Stimulated activated naive CD8-positive, alpha-beta T cell treated with anti-CD3 and anti-CD28 coated beads, Interleukin-15, Interleukin-2, amounts not matched to agents 100 U/mL and 50 U/mL, for 24 hours (primary cell): Measurements from ENCODE around the gene ZNF471.

Experiments
- ATAC-seq: fragments of 150-1000 bp; cut with Tn5 transposase; one replicate; pipeline ENCODE4 v1.10.0; 2021
- DNase-seq: peaks from one replicate; pipeline ENCODE4 v3.0.0; 2021

ZNF471 gene

GRCh38 chr19:56507446-56508289 lies at the start of gene ZNF471:
ZNF471 (plus strand) TSS chr19:56507855; CDS start chr19:56511572, 3,717 bp downstream.
- DNase-seq (peak; percentile 84), ATAC-seq (peak; percentile 98)

GRCh38 chr19:56474308-56474707 lies 33.3 kb upstream of the ZNF471 start:
- ATAC-seq (no peak), DNase-seq (no peak)

DNA sequence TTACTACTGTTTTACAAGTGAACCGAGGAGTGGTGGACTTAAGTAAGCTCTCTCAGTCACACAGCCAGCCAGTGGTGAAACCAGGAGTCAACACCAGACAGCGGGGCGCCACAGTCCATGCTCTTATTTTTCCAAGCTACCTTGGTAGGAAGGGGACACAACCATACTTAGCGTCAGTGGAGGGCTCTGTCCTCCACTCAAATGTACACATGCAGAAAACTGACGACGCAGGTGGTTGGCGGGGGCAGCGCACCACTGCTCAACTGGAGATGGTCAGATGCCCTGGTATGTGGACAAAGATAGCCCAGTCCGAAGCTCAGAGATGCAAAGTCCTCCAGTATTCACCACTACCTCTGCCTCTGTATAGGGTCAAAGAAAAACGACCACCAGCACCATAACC lies 31.6 kb upstream of the ZNF471 start:
- DNase-seq = no peak
- ATAC-seq = no peak

DNA sequence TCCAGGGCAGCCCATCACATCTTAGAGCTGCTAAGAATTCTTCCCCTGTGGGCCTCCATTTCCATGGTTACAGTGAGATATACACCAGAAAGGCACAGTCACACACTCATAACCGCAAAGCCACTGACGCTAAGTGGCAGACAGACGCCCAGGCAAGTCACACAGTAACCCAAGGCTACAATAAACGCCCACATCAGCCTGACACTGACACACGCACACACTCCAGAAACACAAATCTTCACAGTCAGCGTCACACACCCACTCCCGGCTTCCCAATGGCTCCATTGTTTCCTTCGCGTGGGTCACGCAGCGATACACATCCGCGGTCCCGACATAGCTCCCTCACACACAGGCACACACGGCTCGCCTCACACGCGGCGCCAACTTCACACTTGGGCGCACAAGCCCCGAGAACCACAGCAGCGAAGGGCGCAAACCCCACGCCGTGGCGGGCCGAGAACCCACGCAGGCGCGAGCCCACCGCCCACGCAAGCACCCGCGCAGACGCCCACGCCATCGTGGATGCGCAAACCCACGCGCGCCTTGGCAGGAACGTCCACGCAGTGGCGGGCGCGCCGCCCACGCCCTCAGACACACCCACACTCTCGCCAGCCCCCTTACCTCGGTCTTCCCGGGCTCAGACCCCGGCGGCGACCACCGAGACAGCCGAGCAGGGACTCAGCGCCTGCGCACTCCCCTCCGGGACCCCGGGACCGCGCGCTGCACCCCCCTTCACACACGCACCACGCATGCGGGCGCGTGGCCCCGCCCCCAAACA lies 30.8 kb upstream of the ZNF471 start, which contains the start of gene ZNF667:
Gene ZNF667 (minus strand): TSS at position 695 of the 778 bp plus-strand sequence. CDS start 14,975 bp downstream, outside the sequence.
- DNase-seq = peak; percentile 20
- ATAC-seq = peak; percentile 37

GRCh38 chr19:56477429-56478338 lies 30.0 kb upstream of the ZNF471 start:
- ATAC-seq (peak; percentile 77), DNase-seq (peak; percentile 73)

GRCh38 chr19:56491399-56491798 lies 16.3 kb upstream of the ZNF471 start:
- no peak for DNase-seq
- no peak for ATAC-seq

DNA sequence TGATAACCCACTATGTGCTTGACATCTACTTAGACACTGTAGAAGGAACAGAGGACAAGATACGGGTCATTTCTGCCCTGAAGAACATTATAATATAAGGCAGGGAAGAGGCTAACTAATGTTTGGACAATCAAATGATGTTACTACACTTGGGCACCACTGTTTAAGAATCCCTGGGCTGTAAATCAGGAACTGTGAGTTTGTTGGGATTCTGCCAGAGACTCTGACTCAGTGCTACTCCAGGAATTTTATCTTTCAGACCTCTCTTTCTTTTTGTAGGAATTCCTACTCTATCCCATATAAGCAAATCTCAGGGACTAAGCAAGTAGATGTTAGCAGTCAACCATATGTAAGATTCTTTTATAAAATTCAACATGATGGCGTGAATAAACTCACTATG lies 3.1 kb upstream of the ZNF471 start:
- no peak for ATAC-seq
- DNase-seq = no peak

GRCh38 chr19:56508290-56508778 lies 679 bp downstream of the ZNF471 start:
- no peak for DNase-seq
- no peak for ATAC-seq

DNA sequence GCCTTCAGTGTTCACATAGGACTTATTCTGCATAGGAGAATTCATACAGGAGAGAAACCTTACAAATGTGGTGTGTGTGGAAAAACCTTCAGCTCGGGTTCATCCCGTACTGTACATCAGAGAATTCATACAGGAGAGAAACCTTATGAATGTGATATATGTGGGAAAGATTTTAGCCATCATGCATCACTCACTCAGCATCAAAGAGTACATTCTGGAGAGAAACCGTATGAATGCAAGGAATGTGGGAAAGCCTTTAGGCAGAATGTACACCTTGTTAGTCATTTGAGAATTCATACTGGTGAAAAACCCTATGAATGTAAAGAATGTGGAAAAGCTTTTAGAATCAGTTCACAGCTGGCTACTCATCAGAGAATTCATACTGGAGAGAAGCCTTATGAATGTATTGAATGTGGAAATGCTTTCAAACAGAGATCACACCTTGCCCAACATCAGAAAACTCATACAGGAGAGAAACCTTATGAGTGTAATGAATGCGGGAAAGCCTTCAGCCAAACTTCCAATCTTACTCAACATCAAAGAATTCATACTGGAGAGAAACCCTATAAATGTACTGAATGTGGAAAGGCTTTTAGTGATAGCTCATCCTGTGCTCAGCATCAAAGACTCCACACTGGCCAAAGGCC lies 17.7 kb downstream of the ZNF471 start:
- DNase-seq = no peak
- ATAC-seq = no peak

GRCh38 chr19:56537442-56537841 lies 29.8 kb downstream of the ZNF471 start:
- DNase-seq (no peak), ATAC-seq (no peak)

GRCh38 chr19:56538254-56538760 lies 30.7 kb downstream of the ZNF471 start:
- ATAC-seq (peak; percentile 94), DNase-seq (peak; percentile 90)

GRCh38 chr19:56538761-56539263 lies 31.2 kb downstream of the ZNF471 start, which contains the start of gene ZFP28:
ZFP28 (plus strand) TSS chr19:56538948; CDS start chr19:56539019, 71 bp downstream.
- peak; percentile 76 for ATAC-seq
- peak; percentile 76 for DNase-seq

DNA sequence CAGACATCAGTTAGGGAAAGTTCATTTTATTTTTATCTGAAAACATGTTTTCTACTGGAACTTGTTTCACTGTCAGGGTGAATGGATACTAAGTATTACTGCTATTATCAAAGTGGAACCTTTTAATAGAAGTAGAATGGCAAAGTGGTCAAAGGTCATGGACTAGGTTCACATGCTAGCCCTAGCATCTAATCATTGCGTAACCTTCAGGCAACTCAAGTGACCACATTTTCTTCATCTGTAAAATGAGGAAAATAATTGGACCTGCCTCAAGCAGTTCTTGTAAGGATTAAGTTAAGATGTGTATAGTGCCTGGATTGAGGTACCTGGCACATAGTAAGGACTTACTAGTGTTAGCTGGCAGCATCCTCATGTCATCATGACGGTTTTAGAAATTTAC lies 36.1 kb downstream of the ZNF471 start:
- ATAC-seq = no peak
- DNase-seq = no peak

- ATAC-seq (no peak), DNase-seq (no peak)
These were observed 39.9 kb downstream of the ZNF471 start for GRCh38 chr19:56547535-56547934.

GRCh38 chr19:56554272-56554869 lies 46.7 kb downstream of the ZNF471 start:
- no peak for DNase-seq
- ATAC-seq = no peak

DNA sequence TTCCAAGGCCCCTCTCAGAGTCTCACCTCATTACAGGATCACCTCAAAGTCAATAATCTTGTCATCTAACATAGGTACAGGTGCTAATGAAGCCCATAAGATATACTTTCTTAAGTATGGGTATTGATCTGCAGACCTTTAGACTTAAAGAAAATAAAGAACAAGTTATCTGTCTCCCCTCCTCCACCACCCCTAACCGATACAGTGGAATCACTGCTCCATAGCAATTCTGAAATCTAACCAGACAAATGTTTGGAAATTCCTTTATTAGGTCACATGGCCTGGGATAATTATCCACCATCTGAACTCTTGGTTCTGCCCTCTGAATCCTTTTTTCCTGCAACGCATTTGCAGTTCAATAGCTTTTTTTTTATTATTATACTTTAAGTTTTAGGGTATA lies 55.1 kb downstream of the ZNF471 start:
- no peak for ATAC-seq
- DNase-seq = no peak

GRCh38 chr19:56566904-56567273 lies 59.2 kb downstream of the ZNF471 start:
- ATAC-seq (peak; percentile 50), DNase-seq (peak; percentile 68)

GRCh38 chr19:56567274-56568120 lies 59.8 kb downstream of the ZNF471 start, which contains the start of gene ZNF470:
ZNF470 (plus strand) TSS chr19:56567468; CDS start chr19:56570312, 2,844 bp downstream.
- peak; percentile 99 for ATAC-seq
- peak; percentile 92 for DNase-seq

DNA sequence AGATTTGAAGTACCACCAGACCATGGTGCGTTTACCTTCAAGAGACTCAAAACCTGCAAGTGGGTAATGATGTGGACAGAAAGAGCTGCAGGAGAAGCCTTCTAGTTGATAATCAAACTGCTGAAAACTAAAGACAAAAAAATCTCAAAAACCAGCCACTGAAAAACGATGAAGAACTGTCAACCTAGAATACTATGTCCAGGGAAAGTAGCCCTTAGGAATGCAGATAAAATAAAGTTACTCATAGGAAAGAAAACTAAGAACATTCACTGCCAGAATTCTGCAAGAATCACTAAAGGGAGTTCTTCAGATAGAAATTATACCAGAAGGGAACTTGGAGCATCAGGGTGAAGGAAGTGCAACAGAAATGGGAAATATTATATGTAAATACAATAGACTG lies 64.9 kb downstream of the ZNF471 start:
- DNase-seq = no peak
- ATAC-seq = no peak
